CD4-positive, alpha-beta T cell treated with Interleukin-12 subunit alpha and Interleukin-12 subunit beta, for 1 hour (primary cell): Measurements from ENCODE around the gene PI4KA.

Source experiments
- DNase-seq: peaks from one replicate; pipeline ENCODE4 v3.0.0-alpha.2; 2020

PI4KA gene

GRCh38 chr22:20792221-20792965 is 66.2 kb downstream of the PI4KA start:
- no peak for DNase-seq

GRCh38 chr22:20788627-20789344 is 69.8 kb downstream of the PI4KA start:
- no peak for DNase-seq

DNA sequence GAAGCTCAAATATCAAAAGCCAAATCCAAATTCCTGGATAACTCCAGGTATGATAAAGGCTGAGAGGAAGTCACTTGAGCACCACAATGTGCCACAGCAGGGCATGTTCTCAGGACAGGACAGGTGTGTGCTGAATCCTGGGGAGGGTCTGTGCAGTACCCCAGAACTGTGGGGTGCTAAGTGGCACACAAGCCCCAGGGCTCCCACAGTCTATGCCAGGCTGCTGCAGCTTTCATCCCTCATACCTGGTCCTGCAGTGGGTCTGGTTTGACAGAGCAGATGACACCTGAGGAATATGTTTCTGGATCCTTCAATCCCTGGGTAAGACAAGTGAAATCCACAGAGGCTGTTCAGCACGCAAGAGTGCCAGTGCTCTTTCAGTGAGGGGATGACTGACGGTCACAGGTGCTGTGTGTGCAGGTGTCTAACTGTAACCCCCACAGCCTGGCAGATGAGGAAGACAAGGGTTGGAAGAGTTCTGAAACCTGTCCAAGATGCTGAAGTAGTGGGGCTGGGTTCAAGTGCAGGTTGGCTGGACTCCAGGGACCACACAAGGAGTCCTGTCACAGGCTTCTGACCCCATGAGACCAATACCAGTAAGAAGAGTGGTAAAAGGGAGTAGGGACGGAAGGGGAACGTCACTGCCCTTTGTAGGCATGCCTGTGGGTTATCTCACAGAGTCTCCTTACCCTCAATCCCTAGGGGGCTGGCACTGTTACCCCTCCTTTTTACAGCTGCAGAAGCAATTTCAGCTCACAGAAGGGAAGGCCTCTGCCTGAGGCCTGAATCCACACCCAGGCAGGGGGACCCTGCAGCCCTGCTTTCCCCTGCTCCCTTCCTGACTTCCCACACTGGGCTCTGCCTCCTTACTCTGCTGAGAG is 70.6 kb downstream of the PI4KA start:
- no peak for DNase-seq

DNA sequence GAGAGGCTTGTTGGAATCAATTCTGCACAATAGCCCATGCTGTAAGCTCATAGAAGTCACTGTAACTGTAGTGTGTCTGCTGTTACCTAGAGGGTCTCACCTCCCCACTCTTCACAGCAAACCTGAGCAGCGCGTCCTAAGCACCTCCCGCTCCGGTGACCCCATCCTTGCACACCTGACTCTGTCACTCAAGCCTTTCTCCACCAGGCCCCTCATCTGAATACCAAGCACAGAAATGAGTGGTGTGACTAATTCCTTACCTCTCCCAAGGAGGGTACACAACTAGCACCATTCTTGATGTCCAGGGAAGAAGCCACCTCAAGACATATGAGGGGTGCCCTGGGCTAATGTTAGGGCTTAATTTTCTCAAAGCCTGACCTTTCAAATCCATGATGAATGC is 71.4 kb downstream of the PI4KA start:
- no peak for DNase-seq

GRCh38 chr22:20786536-20786979 is 72.1 kb downstream of the PI4KA start:
- no peak for DNase-seq

- DNase-seq: no peak
Observed at GRCh38 chr22:20786048-20786447, 72.6 kb downstream of the PI4KA start.

DNA sequence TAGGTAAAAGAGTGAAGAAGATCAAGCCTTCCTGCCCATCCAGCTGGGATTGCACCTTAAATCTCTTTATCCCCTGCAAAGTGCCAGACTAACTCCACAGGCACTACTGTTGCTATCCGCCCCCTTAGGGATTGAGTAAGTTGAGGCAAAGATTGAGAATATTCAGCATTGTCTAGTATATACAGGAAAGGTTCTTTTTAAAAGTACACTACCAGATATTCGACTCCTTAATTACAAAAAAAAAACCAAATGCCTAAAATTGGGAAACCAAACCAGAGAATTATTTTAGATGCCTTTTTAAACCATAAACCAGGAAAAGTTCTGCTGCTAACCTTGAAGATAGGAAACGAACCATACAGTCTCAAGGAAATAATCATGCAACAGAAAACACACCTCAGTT is 73.2 kb downstream of the PI4KA start:
- no peak for DNase-seq

- DNase-seq: peak; percentile 57
Observed at GRCh38 chr22:20783844-20784723, 74.5 kb downstream of the PI4KA start.

DNA sequence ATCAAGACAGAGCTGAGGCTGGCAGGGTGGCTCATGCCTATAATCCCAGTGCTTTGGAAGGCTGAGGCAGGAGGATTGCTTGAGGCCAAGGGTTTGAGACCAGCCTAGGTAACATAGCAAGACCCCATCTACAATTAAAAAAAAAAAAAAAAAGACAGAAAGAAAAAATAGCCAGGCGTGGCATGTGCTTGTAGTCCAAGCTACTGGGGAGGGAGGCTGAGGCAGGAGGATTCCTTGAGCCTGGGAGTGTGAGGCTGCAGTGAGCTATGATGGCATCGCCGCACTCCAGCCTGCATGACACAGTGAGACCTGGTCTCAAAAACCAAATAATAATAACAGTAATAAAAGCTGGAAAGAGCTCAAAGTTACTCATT is 75.3 kb downstream of the PI4KA start:
- DNase-seq: no peak

DNA sequence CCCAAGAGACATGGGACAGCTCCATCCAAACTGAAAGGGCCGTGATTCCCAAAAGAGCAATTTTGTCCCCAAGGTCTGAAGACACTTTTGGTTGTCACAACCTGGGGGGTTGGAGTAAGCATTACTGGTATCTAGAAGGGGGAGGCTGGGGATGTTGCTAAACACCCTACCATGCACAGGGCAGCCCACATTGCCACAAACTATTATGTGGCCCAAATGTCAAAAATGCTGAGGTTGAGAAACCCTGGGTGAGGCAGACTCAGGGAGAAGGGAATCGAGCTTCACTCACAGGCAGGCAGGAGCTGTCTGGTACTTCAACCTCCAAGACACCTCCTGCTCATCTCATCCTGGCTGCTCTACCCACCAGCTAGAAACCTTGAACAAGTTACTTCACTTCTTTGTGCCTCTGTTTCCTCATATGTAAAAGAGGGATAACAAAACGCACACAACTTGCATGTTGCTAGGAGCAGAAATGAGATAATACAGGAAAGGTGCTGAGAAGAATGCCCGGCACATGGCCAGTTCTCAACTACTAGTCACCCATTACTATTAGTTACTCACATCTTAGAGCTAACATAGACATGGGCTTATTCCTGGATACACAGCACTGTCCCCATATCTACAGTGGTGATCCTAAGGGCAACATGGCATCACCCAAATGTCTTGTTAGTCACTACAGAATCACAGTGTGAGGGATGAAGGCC is 75.9 kb downstream of the PI4KA start:
- DNase-seq: no peak

DNA sequence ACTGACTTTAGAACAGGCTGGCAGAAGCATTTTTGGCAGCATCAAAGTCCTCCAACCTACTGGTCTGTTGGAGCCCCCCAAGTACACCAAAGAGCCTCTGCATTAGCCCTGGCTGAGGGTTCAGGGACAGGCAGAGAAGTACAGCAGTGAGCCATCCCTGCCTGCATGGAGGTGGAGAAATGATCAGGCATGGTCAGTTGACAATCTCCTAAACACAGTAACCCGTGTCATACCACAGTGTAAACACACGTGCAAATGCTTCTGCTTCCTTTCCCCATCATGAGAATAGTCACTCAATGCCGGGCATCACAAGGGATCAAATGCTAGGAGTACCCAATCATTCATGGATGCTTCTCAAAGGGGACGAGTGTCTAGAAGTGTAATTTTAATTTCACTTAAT is 76.5 kb downstream of the PI4KA start:
- DNase-seq: no peak

DNA sequence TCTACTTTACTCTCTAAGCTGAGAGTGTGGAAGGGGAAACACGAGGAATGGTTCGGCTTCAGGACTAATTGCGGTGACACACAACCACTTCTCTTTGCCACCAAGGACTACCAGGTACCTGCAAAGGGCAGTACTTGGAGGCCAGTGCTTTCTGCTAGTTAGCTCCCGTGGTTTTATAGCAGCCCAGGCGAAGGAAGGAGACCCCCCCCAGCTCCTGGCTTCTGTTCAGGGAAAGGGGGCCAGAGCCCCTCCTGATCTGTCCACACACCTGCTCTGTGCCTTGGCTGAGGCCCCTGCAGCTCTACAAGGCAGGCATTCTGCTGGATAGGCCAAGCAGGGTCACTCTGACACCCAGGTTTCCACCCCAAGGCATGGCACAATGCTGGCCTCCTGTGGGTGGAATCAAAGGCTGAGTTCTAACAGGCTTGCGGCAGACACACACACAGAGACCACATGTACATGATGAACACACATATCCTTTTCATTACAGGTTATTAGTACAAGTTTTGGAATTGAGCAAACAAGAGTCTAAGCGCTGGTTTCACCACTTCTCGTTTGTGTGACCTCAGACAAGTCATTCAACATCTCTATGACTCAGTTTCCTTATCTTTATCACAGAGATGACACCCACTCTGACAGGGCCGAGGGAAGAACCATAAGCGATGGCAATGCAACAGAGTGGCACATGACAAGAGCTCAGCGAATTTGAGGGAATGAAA is 77.2 kb downstream of the PI4KA start:
- DNase-seq: no peak

DNA sequence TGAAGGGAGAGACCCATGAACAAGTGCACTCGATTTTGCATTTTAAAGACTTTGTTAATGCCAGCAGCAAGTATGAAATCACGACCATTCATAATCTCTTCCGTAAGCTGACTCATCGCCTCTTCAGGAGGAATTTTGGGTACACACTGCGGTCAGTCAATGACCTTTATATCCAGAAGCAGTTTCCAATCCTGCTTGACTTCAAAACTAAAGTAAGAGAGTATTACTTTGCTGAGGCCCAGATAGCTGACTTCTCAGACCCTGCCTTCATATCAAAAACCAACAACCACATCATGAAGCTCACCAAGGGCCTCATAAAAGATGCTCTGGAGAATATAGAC is 78.8 kb downstream of the PI4KA start:
- DNase-seq: no peak

DNA sequence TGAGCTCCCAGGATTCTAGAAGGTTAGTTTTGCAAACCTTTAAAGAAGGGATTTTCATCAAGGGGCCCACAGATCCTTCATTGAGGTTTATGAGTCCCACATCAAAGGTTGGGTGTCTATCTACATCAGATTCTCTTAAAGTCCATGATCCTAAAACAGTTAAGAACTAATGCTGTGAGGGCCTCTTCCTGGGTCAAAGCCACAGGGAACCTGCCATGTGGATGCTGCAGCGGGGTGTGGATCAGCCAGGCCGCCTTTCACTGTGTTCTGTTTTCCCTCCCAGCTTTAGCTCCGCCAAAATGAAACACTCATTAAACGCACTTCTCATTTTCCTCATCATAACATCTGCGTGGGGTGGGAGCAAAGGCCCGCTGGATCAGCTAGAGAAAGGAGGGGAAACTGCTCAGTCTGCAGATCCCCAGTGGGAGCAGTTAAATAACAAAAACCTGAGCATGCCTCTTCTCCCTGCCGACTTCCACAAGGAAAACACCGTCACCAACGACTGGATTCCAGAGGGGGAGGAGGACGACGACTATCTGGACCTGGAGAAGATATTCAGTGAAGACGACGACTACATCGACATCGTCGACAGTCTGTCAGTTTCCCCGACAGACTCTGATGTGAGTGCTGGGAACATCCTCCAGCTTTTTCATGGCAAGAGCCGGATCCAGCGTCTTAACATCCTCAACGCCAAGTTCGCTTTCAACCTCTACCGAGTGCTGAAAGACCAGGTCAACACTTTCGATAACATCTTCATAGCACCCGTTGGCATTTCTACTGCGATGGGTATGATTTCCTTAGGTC is 79.4 kb downstream of the PI4KA start:
- DNase-seq: no peak

- no peak for DNase-seq
Observed at GRCh38 chr22:20777420-20778177, 81.0 kb downstream of the PI4KA start.

DNA sequence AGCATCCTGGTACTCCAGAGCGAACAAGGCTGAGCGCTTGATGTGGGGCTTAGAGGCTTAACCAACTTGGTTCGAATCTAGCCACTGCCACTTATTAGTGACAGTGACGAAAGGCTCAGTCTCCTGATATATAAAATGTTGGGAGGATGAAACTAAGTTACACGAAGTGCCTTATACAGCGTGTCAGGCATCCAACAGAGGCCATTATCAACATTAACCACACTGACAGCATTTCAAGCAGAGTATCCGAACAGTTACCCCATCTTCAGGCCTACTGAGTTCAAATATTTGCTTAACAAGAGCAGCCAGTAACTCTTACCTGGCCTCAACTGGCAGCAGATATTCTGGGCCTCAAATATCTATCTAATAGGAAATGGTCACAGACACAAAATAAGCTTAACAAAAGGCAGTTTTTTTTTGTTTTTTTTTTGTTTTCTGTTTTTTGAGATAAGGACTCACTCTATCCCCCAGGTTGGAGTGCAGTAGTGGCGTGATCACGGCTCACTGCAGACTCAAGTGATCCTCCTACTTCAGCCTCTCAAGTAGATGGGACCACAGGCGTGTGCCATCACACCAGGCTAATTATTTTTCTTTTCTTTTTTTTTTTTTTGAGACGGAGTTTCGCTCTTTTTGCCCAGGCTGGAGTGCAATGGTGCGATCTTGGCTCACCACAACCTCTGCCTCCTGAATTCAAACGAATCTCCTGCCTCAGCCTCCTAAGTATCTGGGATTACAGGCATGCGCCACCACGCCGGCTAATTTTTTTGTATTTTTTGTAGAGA is 81.8 kb downstream of the PI4KA start:
- no peak for DNase-seq

GRCh38 chr22:20775342-20775895 is 83.2 kb downstream of the PI4KA start:
- DNase-seq: no peak

DNA sequence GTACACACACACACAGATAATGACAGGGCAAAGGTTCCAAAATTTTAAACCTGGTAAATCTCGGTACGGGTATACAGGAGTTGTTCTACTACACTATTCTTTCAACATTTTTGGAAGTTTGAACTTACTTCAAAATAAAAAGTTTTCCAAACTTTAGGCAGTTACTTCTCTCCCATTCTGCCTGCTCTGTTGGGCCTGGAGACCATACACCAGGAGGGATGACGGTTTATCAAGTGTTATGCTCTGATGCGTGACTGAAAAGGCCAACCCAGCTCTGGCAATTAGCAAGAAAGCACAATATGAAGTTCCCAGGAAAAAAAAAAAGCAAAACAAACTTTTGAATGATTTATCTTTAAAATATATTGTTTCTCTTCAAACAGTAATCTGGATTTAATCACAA is 83.7 kb downstream of the PI4KA start:
- no peak for DNase-seq
